ENCODE results near the gene CACNA1D.

Gene CACNA1D

DNA sequence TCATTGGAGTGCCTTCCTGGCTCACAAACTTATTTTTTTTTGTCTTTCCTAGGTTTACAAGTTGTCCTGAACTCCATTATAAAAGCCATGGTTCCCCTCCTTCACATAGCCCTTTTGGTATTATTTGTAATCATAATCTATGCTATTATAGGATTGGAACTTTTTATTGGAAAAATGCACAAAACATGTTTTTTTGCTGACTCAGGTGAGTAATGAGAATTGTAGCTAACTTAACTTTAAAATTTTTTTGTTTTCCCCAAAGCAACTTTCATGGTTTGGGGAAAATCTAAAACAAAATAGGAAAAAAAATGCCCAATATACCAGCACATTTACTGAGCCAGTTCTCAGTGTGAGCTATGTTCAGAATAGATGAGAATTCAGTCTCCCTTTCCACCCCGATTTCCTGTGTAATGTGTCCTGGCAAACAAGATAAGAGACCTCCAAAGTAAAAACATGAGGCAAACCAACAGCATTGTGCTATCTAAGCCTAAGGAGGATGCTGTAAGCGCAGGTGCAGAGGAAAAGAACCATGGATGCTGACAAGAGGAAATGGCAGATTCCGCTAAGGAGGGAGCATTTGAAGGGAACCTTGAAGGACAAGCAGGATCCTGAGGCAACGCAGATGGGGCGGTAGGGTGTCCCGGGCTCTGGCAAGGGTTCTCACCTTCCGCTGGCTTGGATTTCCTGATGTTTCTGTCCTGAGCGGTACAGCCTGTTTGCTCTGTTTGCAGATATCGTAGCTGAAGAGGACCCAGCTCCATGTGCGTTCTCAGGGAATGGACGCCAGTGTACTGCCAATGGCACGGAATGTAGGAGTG, 171.4 kb downstream of the CACNA1D start:
- TF ChIP-seq, protein P1, sequence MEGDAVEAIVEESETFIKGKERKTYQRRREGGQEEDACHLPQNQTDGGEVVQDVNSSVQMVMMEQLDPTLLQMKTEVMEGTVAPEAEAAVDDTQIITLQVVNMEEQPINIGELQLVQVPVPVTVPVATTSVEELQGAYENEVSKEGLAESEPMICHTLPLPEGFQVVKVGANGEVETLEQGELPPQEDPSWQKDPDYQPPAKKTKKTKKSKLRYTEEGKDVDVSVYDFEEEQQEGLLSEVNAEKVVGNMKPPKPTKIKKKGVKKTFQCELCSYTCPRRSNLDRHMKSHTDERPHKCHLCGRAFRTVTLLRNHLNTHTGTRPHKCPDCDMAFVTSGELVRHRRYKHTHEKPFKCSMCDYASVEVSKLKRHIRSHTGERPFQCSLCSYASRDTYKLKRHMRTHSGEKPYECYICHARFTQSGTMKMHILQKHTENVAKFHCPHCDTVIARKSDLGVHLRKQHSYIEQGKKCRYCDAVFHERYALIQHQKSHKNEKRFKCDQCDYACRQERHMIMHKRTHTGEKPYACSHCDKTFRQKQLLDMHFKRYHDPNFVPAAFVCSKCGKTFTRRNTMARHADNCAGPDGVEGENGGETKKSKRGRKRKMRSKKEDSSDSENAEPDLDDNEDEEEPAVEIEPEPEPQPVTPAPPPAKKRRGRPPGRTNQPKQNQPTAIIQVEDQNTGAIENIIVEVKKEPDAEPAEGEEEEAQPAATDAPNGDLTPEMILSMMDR (IDR thresholded peaks at IDR 0.05) = no peak

DNA sequence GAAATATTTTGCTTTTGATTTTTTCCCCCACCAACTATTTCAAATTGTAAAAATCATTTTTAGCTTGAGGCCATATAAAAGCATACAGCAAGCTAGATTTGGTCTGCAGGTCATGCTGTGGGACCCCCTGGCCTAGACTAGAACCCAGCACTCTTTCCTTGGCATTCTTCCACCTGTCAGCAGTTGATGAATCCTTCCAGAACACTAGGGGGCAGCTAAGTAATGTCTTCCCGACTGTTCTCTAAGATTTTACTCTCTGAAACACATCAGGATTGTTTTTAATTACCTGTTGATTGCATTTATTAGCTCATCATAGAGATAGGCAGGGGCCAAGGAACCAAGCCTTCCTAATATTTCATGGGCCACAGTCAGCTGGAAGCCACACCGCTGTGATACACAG, 174.5 kb downstream of the CACNA1D start:
- Histone ChIP-seq H3K27ac (no peak overlapping the region), H3K4me3 (no peak overlapping the region)
- DNase-seq (ENCODE audit: low spot score) = no peak
- TF ChIP-seq, protein P1 (IDR thresholded peaks at IDR 0.05) = no peak

More for the DNA sequence above, 171.4 kb downstream of the CACNA1D start:
- Histone ChIP-seq H3K27ac (no peak overlapping the region), H3K4me3 (no peak overlapping the region)
- no peak for DNase-seq (ENCODE audit: low spot score)

DNA sequence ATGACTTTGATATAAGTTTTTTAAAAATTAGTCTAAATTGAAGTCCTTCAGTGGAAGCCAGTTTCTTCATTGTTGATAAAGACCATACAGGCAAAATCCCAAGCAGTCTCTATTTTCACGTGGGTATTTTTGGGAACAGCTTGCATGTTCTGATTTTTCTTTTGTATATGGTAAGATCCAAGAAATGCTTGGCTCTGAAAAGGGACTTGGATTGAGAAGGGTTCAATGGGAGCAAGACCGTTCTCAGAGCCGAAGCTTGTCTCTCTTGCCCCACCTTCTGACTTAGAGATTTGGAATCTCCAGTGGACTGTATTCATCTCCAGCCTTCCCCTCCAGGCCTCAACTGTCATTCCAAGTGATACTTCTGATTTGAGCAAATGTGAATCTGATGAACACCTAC, 176.3 kb downstream of the CACNA1D start:
- Histone ChIP-seq H3K4me3 (no peak overlapping the region), H3K27ac (no peak overlapping the region)
- no peak for DNase-seq (ENCODE audit: low spot score)
- TF ChIP-seq, protein P1 (IDR thresholded peaks at IDR 0.05) = no peak

GRCh38 chr3:53671192-53671960, 177.0 kb downstream of the CACNA1D start:
- no peak overlapping the region for H3K4me3 ChIP-seq
- TF ChIP-seq, protein P1 (IDR thresholded peaks at IDR 0.05) = no peak
- DNase-seq (ENCODE audit: low spot score) = no peak
- H3K27ac ChIP-seq = no peak overlapping the region

DNA sequence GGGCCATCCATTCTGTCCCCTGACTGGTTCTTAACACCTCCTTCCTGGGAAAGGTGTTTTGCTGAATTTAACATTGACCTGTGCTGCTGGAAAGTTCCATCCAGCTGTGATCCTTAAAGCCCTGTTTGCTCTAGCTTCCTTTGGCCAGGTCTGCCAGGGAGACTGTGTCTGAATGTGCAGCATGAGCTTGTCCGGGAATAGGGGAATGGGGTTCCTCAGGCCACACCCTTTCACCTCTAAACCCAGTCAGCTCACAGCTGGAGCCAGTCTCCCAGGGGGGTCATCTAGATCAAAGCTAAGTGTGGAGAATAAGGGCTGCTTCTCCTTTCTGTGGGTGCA, 177.5 kb downstream of the CACNA1D start:
- TF ChIP-seq, protein P1 (IDR thresholded peaks at IDR 0.05) = no peak
- Histone ChIP-seq H3K4me3 (no peak overlapping the region), H3K27ac (no peak overlapping the region)
- DNase-seq (ENCODE audit: low spot score) = no peak

- TF ChIP-seq, protein P1 (IDR thresholded peaks at IDR 0.05) = no peak
- Histone ChIP-seq H3K4me3 (no peak overlapping the region), H3K27ac (no peak overlapping the region)
- DNase-seq (ENCODE audit: low spot score) = no peak
These were observed 178.6 kb downstream of the CACNA1D start for GRCh38 chr3:53672981-53673380.

All from coronary artery (tissue), 2 donors.